ENCODE measurements around the gene ENAM.

GRCh38 chr4:70654605-70655011 is 26.1 kb downstream of the ENAM start:
- TF ChIP-seq CTCF (IDR thresholded peaks at IDR 0.05; ENCODE audit: insufficient read depth, low read length) (no peak), REST (IDR thresholded peaks at IDR 0.05; ENCODE audit: insufficient replicate concordance, low read depth) (no peak), SPI1 (IDR thresholded peaks at IDR 0.05; ENCODE audit: borderline replicate concordance, low read depth) (no peak)

Measured in HL-60 (cell line).